Measurements from ENCODE around the gene PLXNA4.

The PLXNA4 gene

DNA sequence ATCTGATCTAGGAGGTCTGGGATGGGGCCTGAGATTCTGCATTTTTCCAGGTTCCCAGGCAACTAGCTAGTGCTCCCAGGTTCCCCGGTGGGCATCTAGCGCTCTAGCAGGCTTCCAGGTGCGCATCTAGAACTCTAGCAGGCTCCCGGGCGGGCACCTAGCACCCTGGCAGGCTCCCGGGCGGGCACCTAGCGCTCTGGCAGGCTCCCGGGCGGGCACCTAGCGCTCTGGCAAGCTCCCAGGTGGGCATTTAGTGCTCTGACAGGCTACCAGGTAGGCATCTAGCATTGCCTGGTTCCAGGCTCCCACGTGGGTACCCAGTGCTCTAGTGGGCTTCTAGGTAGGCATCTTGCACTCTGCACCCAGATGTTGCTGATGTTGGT lies 414.7 kb downstream of the PLXNA4 start:
- ATAC-seq (no peak), DNase-seq (no peak)
- Mint-ChIP-seq H3K4me3 (no peak overlapping the region), H3K9me3 (no peaks in the 10 kb centered on the region), H3K27ac (no peak overlapping the region), H3K27me3 (no peaks in the 10 kb centered on the region), H3K4me1 (no peaks in the 10 kb centered on the region)

DNA sequence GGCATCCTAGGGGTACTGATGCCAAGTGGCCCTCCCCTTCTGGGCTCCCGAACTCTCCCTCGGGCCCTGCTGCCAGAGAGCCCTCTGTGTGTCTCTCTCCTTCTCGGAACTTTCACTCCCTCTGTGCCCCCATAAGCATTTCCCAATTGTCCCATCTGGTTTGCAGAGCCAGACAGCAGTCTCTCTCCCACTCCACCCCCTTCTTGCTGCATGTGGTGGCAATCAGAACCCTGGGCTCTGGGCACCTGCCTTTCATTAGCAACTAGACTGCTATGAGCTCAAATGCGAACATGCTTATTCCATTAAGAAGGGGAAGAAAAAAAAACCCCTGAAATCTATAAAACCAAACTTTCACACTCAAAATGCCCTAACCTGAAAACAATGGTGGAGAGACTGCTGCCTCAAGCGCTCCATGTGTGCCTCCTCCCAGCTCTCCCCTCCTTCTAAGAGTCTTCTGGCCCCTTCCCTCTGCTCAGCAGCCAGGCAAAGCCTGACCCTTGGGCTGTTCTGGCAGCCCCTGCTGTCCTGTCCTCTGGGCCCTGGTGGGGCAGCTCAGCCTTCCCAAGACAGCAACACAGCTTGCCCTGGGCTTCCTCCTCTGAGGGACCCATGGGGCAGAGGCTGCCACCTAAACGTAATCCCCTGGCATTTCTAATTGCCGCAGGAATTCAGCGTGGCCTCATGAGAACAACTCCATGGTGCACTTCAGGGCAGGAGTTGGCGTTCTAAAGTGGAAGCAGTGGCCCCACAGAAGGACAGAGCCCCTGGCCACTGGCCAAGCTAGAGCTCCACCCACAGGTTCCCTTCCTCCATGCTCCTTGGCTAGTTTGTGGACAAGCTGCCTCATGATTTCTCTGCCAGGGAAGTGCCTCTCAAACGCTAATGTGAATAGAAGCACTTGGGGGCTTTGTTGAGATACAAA lies 415.4 kb downstream of the PLXNA4 start:
- Mint-ChIP-seq H3K27me3 (no peaks in the 10 kb centered on the region), H3K4me1 (no peaks in the 10 kb centered on the region), H3K27ac (no peak overlapping the region), H3K4me3 (no peak overlapping the region), H3K9me3 (no peaks in the 10 kb centered on the region)
- DNase-seq, result no peak
- no peak for ATAC-seq

DNA sequence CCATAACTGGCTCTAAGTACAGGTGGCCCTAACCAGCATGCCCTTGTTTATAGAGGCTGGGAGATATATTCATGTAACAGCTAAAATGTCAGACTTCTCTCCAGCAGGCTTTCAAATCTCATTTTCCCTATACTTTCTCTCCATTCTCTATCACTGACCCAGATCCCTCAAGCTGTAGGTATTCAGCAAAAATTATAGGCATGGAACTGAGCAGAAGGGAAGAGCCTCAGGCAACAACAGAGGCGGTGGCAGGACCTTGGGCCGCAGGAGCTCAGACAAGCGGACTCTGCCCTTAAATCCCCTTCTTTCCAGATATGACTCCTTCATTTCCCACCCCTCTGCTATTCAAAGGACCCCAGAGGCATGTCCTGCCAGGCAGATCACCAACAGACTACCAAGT lies 417.4 kb downstream of the PLXNA4 start:
- Mint-ChIP-seq H3K4me3 (no peak overlapping the region), H3K27ac (no peak overlapping the region), H3K9me3 (no peaks in the 10 kb centered on the region), H3K27me3 (peaks cover 13% of the 10 kb centered on the region), H3K4me1 (no peaks in the 10 kb centered on the region)
- DNase-seq (no peak), ATAC-seq (no peak)

DNA sequence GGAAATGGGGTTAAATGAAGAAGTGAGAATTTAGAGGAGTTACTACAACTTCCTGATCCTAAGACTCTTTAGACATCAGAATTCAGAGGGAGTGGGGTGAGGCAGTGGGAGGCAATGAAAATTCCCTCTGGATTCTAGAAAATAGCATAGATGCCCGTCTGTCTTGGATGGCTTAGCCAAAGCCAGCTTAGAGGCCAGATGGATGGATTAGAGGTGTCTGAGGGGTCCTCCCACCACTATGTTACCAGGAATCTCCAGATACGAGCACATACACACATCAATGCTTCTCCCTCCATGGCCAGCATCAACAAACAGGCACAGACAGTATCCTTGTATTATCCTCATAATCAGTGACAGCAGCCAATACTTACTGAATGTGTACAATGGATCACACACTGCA lies 418.1 kb downstream of the PLXNA4 start:
- DNase-seq, result no peak
- Mint-ChIP-seq H3K27me3 (peaks cover 16% of the 10 kb centered on the region), H3K4me3 (no peak overlapping the region), H3K4me1 (no peaks in the 10 kb centered on the region), H3K27ac (no peak overlapping the region), H3K9me3 (no peaks in the 10 kb centered on the region)
- no peak for ATAC-seq

DNA sequence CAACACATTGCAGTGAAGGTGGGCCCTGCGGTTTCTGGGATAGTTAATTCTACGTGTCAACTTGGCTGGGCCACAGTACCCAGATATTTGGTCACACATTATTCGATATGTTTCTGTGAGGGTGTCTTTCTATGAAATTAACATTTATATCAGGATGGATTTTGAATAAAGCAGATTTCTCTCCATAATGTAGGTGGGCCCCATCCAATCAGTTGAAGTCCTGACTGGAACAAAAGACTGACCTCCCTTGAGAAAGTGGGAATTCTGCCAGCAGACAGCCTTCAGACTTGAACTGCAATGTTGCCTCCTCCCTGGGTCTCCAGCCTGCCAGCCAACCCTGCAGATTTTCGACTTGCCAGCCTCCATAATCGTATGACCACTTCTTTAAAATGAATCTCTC lies 420.6 kb downstream of the PLXNA4 start:
- Mint-ChIP-seq H3K4me3 (no peak overlapping the region), H3K9me3 (no peaks in the 10 kb centered on the region), H3K4me1 (no peaks in the 10 kb centered on the region), H3K27me3 (peaks cover 27% of the 10 kb centered on the region), H3K27ac (no peak overlapping the region)
- ATAC-seq (no peak), DNase-seq (no peak)

DNA sequence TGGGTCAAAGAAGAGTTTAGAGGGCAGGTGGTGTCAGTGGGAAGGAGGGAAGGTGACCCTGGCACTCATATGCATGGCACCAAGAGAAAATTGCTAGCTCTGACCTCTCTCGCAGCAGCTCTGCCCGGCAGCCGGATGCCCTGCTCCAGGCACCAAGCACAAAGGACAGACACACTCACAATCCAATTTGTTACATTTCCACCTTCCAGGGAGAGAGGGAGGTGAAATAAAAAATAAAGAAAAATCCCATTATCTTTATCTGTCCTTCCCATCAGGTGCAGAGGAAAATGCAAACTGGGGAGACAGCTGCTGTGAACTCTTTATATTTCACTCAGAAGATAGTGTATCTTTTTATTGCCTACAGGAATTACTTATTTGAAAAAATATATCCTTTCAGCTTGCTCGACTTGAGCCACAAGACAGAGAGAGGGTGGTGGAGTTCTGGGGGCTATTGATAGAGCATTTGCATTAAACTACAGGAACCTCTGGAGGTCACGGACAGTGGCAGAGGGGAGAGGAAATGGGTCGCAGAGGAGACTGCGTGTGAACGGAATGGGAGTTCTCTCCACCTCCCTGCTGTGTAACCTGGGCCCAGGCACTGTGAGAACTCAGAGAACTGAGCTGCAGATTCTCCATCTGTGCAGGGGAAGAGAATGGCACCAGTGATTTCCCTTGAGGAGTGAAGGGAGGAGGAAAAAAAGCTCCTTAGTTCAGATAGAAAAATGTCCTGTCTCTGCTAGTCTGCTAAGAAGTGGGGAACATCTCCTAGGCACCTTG lies 421.4 kb downstream of the PLXNA4 start:
- Mint-ChIP-seq H3K27ac (no peak overlapping the region), H3K4me1 (no peaks in the 10 kb centered on the region), H3K9me3 (no peaks in the 10 kb centered on the region), H3K27me3 (peaks cover 35% of the 10 kb centered on the region), H3K4me3 (no peak overlapping the region)
- ATAC-seq, result no peak
- DNase-seq, result no peak

DNA sequence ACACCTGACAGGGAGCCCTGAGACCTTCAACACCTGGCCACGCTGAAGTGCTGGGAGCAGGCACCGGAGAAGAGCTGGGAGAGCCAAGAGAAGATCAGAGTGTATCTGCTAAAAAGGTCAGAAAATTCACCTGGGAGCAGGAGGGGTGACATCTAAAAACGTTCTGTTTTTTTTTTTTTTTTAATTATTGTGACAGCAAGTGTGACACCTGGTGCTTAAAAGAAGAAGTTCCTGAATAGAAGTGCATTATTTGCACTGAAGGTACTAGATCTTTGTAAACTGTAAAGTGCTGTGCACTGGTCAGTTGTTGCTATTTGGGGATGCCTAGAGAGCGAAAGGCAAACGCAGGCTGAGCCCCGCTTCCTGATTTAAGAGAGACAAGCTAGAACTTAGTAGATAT lies 422.0 kb downstream of the PLXNA4 start:
- DNase-seq, result no peak
- H3K27ac Mint-ChIP-seq, result no peak overlapping the region
- H3K4me1 Mint-ChIP-seq, result no peaks in the 10 kb centered on the region
- no peak for ATAC-seq
- no peak overlapping the region for H3K4me3 Mint-ChIP-seq
- H3K9me3 Mint-ChIP-seq, result no peaks in the 10 kb centered on the region
- H3K27me3 Mint-ChIP-seq, result peaks cover 39% of the 10 kb centered on the region

DNA sequence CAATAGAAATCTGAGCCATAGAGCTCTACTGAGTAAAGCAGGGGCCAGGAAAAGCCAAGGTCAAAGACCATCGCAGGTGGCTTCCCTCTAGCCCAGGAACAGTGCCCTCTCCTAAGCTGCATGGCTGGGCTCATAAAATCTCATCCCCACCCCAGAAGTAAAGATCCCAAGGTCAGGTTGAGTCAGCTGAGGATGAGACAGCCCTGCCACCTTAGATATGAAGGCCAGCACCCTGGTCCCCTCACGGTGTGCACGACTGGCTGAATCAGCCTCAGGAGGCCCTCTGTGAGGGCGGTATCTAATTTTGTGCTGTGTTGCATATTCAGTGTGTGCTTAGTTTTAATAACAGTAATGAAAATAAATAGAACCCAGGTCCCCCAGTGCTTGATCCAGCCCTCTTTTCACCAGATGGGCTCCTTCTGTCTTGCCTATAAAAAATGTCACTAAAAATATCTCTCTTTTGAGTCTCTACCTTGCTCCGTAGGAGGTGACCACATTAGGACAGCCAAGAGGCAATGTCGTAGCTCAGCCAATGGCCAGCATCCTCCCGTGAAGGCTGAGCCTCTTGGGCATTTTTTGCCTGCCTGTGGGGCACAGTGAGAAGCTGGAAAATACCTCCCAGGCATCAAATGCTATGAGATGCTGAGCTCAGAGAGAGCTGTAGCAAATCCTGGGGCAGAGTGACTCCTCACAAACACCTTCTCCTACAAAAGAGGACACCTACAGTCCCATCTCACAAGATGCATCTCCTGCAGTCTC lies 424.0 kb downstream of the PLXNA4 start:
- peaks cover 39% of the 10 kb centered on the region for H3K27me3 Mint-ChIP-seq
- no peaks in the 10 kb centered on the region for H3K9me3 Mint-ChIP-seq
- ATAC-seq (no peak), DNase-seq (no peak)
- no peak overlapping the region for H3K4me3 Mint-ChIP-seq
- H3K27ac Mint-ChIP-seq, result no peak overlapping the region
- no peaks in the 10 kb centered on the region for H3K4me1 Mint-ChIP-seq

DNA sequence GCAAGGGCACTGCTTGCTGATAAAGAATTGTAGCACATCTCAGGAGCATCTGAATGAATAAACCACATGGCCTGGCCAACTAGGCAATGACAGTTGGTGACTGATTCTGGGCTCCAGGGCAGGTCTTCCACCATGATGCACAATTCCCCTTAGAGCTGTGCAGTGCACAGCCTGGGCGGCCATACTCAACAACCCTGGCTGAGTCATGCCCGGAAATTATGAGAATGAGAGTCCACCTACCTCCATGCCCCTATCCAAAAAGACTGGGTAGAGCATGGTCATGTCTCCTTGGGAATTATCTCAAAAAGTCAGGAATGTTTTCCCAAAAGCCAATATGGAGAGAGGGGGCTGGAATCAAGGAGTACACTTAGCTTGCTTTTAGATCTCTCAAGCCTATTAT lies 425.6 kb downstream of the PLXNA4 start:
- no peak overlapping the region for H3K4me3 Mint-ChIP-seq
- H3K27ac Mint-ChIP-seq, result peak overlapping the region in 1 of 2 donors; percentile 22
- H3K4me1 Mint-ChIP-seq, result no peaks in the 10 kb centered on the region
- H3K9me3 Mint-ChIP-seq, result no peaks in the 10 kb centered on the region
- peaks cover 39% of the 10 kb centered on the region for H3K27me3 Mint-ChIP-seq
- DNase-seq (no peak), ATAC-seq (no peak)

DNA sequence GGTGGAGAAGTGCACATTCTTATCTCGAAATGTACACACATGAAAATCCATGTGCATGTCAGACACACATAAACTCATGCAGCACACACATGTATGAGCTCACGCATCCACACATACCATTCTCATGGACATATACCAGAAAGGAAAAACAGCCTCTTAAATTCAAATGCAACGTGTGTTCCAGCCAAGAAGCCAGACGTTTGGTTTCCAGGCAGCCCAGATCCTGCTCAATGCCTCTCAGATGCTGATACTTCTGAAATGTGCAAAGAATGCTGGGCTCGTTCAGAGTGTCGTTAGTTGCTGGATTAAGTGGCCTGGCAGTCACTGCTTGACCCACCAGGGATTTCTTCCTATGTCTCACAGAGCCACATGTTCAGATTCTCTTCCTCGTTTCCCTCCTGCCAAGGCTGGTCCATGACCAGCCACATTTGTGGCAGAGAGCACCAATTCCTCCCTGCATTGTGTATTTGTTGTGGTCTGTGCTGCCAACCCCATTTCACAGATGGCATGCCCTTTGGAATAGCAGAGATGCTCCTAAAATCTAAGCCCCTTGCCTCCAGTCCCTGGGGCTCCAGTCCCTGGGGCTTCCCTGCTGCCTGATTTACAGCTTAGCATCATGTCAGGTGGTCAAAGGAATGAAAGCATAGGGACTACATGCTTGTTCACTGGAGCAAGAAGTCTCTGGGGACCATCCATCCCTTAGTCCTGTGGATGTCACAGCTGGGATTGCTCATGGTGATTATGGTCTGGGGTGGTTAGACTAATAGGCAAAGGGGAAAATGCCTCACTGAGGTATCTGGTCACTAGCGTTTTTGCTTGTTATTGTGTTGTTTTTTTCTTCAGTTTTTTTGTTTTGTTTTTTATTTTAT lies 426.6 kb downstream of the PLXNA4 start:
- H3K4me1 Mint-ChIP-seq, result no peaks in the 10 kb centered on the region
- DNase-seq (no peak), ATAC-seq (no peak)
- H3K4me3 Mint-ChIP-seq, result no peak overlapping the region
- H3K9me3 Mint-ChIP-seq, result no peaks in the 10 kb centered on the region
- H3K27me3 Mint-ChIP-seq, result peaks cover 33% of the 10 kb centered on the region
- H3K27ac Mint-ChIP-seq, result no peak overlapping the region

DNA sequence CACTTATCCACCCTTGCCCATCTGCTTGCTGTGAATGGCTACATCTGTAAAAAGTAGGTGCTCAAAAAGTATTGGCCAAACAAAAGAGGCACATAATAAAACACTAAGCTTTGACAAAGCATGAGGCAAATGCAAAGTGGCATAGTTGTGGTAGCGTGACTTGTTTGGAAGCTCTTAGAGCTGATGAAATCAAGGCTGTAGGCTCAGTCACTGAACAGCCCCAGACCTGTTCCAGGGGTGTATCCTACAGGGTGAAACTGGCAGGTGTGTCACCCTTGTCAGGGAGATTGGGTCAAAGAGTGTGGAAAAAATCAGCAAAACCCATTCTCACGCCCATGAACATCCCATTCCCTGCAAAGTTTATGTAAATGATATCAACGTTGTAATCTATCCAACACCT lies 427.4 kb downstream of the PLXNA4 start:
- H3K9me3 Mint-ChIP-seq, result no peaks in the 10 kb centered on the region
- DNase-seq (no peak), ATAC-seq (no peak)
- H3K4me1 Mint-ChIP-seq, result no peaks in the 10 kb centered on the region
- H3K4me3 Mint-ChIP-seq, result no peak overlapping the region
- H3K27ac Mint-ChIP-seq, result no peak overlapping the region
- peaks cover 26% of the 10 kb centered on the region for H3K27me3 Mint-ChIP-seq

DNA sequence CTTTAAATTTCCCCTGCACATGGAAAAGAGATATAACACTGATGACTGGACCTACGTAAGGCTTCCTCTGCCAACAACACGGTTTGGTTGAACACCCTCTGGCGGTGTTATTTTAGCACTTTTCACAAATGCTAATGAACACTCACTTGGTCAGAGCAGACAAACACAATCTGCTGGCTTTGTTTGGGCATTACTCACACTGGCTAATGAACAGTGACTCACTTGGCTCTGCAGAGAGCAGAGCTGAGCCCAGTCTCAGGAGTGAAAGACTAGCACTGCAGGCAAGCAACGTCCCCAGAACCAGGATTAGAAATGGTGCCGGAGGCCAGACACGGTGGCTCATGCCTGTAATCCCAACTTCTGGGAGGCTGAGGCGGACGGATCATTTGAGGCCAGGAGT lies 430.8 kb downstream of the PLXNA4 start:
- Mint-ChIP-seq H3K27ac (no peak overlapping the region), H3K27me3 (peaks cover 9% of the 10 kb centered on the region), H3K4me1 (no peaks in the 10 kb centered on the region), H3K9me3 (no peaks in the 10 kb centered on the region), H3K4me3 (no peak overlapping the region)
- ATAC-seq (no peak), DNase-seq (no peak)

DNA sequence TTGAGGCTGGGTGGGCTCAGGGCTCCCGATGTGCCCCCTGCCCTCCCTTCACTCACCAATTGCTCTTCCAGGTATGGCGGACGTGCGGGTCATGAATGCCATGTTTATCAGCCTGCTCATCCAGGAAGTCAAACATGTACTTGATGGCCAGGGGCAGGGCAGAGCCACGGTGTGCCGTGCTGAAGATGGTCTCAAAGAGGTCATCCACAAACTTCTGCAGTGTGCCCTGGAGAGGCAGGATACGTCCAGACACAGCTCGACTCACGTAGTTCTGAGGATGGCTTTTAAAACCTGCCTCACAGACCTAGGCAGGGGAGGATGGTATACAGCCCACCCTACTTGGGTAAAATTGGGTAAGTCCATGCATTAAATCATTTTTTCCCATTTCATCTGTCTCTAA lies 431.2 kb downstream of the PLXNA4 start:
- no peak for ATAC-seq

DNA sequence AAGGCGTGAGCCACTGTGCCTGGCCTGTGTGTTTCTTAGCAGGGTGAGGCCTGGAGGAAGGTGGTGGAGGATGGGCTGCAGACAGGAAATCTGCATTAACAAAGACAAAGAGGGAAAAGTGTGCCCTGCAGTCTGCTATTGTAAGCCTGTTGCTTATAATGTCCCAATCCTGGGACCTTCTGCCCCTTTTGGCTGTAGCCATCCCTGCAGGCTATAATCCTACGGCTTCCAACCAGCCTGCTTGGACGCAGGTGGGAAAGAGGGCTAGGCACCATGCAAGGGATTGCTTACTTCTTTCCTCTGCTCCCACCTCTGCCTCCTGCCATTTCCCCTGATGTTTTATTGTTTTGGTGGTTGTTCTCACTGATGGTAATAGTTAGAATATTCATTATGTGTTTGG lies 434.3 kb downstream of the PLXNA4 start:
- Mint-ChIP-seq H3K4me1 (no peaks in the 10 kb centered on the region), H3K27me3 (no peaks in the 10 kb centered on the region), H3K27ac (no peak overlapping the region), H3K4me3 (no peak overlapping the region), H3K9me3 (no peaks in the 10 kb centered on the region)
- no peak for DNase-seq
- no peak for ATAC-seq

More for the DNA sequence above, 431.2 kb downstream of the PLXNA4 start:
- Mint-ChIP-seq H3K9me3 (no peaks in the 10 kb centered on the region), H3K27ac (no peak overlapping the region), H3K4me1 (no peaks in the 10 kb centered on the region), H3K27me3 (peaks cover 5% of the 10 kb centered on the region), H3K4me3 (no peak overlapping the region)
- DNase-seq, result no peak

DNA sequence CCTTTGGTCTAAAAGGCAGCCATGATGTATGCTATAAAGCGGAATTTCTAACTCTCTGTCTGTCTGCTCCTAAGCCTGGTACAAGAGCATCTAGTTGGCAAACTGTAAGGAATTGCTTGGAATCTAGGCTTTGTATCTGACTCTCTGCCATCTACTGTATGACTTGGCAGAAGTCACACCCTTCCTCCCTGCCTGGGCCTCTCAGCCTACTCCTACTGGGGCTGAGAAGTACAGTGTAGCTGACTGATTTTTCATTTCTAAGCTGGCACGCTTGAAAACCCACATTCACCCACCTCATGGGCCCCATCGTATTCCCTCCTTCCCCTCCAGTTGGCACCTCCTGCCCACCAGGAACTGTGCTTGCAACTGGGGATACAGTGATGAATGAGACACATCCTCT lies 435.2 kb downstream of the PLXNA4 start:
- ATAC-seq, result no peak
- H3K9me3 Mint-ChIP-seq, result no peaks in the 10 kb centered on the region
- H3K4me1 Mint-ChIP-seq, result no peaks in the 10 kb centered on the region
- H3K27me3 Mint-ChIP-seq, result no peaks in the 10 kb centered on the region
- DNase-seq, result no peak
- H3K4me3 Mint-ChIP-seq, result no peak overlapping the region
- H3K27ac Mint-ChIP-seq, result no peak overlapping the region

Measured in stimulated activated naive CD8-positive, alpha-beta T cell treated with anti-CD3 and anti-CD28 coated beads, Interleukin-15, amount 100 ng/mL, for 72 hours (primary cell).